Esophagus muscularis mucosa (tissue), 4 donors: ENCODE results near the gene PRDM1. TPM values are rescaled to one million over a fixed set of nuclear protein-coding genes. Genes with fewer than 3 reads are reported as not detected.

Source experiments
- DNase-seq: peaks from one replicate; pipeline ENCODE4 v3.0.0-alpha.2; 2017; ENCODE audit errors: extremely low spot score
- H3K27ac ChIP-seq, 4 donors: fragments of 200-600 bp; sonication (generic); replicated peaks in 1 of 4; 1 replicate in 3 of 4; 2 replicates in 1 of 4; pipeline ENCODE4 v1.5.1; 2016 to 2019; ENCODE audit warnings: mild to moderate bottlenecking in 1 of 4
- H3K27me3 ChIP-seq, 4 donors: fragments of 200-600 bp; sonication (generic); one replicate each; pipeline versions ENCODE4 v1.5.1 to v1.6.0; 2016 to 2019
- H3K36me3 ChIP-seq, 4 donors: fragments of 200-600 bp; sonication (generic); one replicate each; pipeline ENCODE4 v1.5.1; 2016 to 2019
- H3K4me1 ChIP-seq, 4 donors: fragments of 200-600 bp; sonication (generic); one replicate each; pipeline ENCODE4 v1.5.1; 2016 to 2019
- H3K4me3 ChIP-seq, 4 donors: fragments of 200-600 bp; sonication (generic); 1 replicate in 2 of 4; 2 replicates in 2 of 4; pipeline ENCODE4 v1.5.1; 2016 to 2019; ENCODE audit warnings: mild to moderate bottlenecking in 4 of 4, moderate library complexity in 1 of 4
- H3K9me3 ChIP-seq, 4 donors: fragments of 200-600 bp; sonication (generic); 1 replicate in 3 of 4; 2 replicates in 1 of 4; pipeline ENCODE4 v1.5.1; 2016 to 2019
- EP300 ChIP-seq: sonication (generic); formaldehyde crosslinking; IDR thresholded peaks from one replicate; pipeline ENCODE4 v1.6.1; 2017; ENCODE audit warnings: antibody characterized with exemption
- POLR2A ChIP-seq: fragments of 450-650 bp; IDR thresholded peaks from one replicate; pipeline ENCODE4 v1.6.1; 2017; ENCODE audit warnings: antibody characterized with exemption, moderate library complexity, mild to moderate bottlenecking, low read depth
- POLR2AphosphoS5 ChIP-seq, 2 donors: sonication (generic); formaldehyde crosslinking; IDR thresholded peaks; one replicate each; pipeline ENCODE4 v1.6.1; 2017; ENCODE audit warnings: antibody characterized with exemption in 2 of 2
- WGBS: methylation state at CpG from one replicate; pipeline ENCODE4 v1.1.5; 2018; 5-methylcytosine and 5-hydroxymethylcytosine counted together
- intact Hi-C: fragments of 100-400 bp; cut with DNase I; formaldehyde crosslinking; loops from one replicate; pipeline ENCODE4 v1.15.1; 2023
- total RNA-seq, 4 donors: library from RNA; depleted of rRNA; stranded (reverse); fragments of >200 nt; gene quantifications; one replicate each; pipeline versions ENCODE4 v1.1.0 to v1.2.1, GENCODE V29; 2016
- TF ChIP-seq, protein P1 (sequence below), 3 experiments: fragments of 200-600 bp in 2 of 3; fragments of 450-650 bp in 1 of 3; sonication (generic) in 2 of 3; IDR thresholded peaks; one replicate each; pipeline ENCODE4 v1.5.1; 2017 to 2019; ENCODE audit warnings: antibody characterized with exemption in 3 of 3, mild to moderate bottlenecking in 2 of 3, moderate library complexity in 1 of 3

The PRDM1 gene
- total RNA-seq, 4 donors from 2014 or later, result 1.8 to 5.1 (median 2.3) TPM

DNA sequence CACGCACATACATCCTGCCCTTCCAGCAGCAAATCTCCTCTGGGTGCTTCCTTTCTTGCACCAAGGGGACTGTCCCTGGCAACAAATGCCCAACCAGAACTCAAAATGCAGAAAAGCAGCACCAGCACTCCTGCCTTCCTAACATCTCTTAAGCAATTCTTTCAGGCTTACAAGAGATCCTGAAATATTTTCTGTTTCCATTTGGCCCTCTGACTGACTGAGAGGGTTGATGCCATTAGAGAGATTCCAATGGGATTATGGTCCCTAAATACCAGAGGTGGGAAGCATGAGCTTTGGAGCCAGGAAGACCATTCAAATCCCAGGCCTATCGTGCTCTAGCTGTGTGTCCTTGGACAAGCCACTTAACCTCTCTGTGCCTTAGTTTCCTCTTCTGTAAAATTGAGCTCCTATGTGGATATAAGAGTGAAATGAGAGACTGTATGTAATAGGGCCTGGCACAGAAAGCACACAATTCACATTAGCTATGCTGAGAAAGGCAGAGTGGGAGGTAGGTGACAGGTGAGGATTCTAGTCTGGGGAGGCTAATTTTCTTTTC lies 56.8 kb downstream of the PRDM1 start:
- Histone ChIP-seq H3K9me3 (no peaks in the 10 kb centered on the region), H3K27me3 (peaks cover 0 to 4% (median 0%) of the 10 kb centered on the region in 4 donors), H3K36me3 (no peaks in the 10 kb centered on the region), H3K4me3 (no peak overlapping the region), H3K27ac (no peak overlapping the region), H3K4me1 (no peaks in the 10 kb centered on the region)
- intact Hi-C loops, result no loop called here
- 88% methylated on average over 2 of the region's 2 CpGs for WGBS
- TF ChIP-seq, protein P1, sequence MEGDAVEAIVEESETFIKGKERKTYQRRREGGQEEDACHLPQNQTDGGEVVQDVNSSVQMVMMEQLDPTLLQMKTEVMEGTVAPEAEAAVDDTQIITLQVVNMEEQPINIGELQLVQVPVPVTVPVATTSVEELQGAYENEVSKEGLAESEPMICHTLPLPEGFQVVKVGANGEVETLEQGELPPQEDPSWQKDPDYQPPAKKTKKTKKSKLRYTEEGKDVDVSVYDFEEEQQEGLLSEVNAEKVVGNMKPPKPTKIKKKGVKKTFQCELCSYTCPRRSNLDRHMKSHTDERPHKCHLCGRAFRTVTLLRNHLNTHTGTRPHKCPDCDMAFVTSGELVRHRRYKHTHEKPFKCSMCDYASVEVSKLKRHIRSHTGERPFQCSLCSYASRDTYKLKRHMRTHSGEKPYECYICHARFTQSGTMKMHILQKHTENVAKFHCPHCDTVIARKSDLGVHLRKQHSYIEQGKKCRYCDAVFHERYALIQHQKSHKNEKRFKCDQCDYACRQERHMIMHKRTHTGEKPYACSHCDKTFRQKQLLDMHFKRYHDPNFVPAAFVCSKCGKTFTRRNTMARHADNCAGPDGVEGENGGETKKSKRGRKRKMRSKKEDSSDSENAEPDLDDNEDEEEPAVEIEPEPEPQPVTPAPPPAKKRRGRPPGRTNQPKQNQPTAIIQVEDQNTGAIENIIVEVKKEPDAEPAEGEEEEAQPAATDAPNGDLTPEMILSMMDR (IDR thresholded peaks at IDR 0.05), result no peak
- no peak for TF ChIP-seq POLR2A
- no peak for TF ChIP-seq EP300
- TF ChIP-seq POLR2AphosphoS5 (IDR thresholded peaks at IDR 0.05), result no peak
- no peak for DNase-seq

DNA sequence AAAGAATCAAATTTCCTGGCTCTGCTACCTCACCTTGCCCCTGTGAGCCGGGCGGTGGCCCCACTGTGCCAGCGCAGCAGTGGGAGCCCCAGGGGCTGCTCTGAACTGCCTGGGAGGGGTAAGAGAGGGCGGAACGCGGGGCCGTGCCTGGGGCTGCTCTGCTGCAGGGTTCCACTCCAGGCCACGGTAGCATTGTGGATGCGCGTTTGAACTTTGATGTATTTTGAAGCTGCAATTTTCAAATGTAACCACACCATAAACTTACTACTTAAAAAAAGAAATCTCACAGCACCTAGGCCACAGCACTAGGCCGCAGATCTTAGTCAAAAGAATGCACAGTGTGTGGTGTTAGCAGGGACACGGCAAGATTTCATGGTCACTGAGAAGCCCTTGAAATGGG lies 57.5 kb downstream of the PRDM1 start:
- TF ChIP-seq, protein P1 (IDR thresholded peaks at IDR 0.05), result no peak
- TF ChIP-seq POLR2AphosphoS5 (IDR thresholded peaks at IDR 0.05) (no peak), POLR2A (no peak), EP300 (no peak)
- no peak for DNase-seq
- Histone ChIP-seq H3K9me3 (no peaks in the 10 kb centered on the region), H3K27me3 (peaks cover 0 to 4% (median 0%) of the 10 kb centered on the region in 4 donors), H3K4me1 (no peaks in the 10 kb centered on the region), H3K27ac (no peak overlapping the region), H3K36me3 (no peaks in the 10 kb centered on the region), H3K4me3 (no peak overlapping the region)
- intact Hi-C loops, result no loop called here
- 96% methylated on average over 12 of the region's 12 CpGs for WGBS

DNA sequence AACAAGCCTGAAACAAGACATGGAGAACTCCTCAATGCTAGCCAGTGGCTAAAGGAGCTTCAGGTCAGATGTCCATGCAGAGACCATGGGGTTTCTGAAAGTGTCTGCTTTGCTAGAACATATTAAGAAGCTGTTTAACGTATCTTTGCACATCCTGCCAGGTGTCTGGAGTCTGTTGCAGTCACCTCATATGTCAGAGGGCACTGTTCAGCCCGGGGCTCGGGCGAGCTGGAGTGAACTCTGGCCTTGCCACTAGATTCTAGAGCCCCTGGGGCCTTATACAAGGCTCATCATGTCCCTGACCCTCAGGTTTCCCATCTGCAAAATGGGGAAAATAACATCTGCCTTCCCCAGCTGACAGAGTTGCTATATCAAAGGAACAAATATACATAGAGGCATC lies 59.0 kb downstream of the PRDM1 start:
- no peak for DNase-seq
- 68% methylated on average over 4 of the region's 4 CpGs for WGBS
- Histone ChIP-seq H3K36me3 (no peaks in the 10 kb centered on the region), H3K9me3 (no peaks in the 10 kb centered on the region), H3K4me1 (no peaks in the 10 kb centered on the region), H3K27me3 (peaks cover 0 to 4% (median 0%) of the 10 kb centered on the region in 4 donors), H3K27ac (no peak overlapping the region), H3K4me3 (no peak overlapping the region)
- intact Hi-C loops, result no loop called here
- TF ChIP-seq POLR2AphosphoS5 (IDR thresholded peaks at IDR 0.05), result no peak
- no peak for TF ChIP-seq EP300
- TF ChIP-seq POLR2A, result no peak
- TF ChIP-seq, protein P1 (IDR thresholded peaks at IDR 0.05), result no peak

DNA sequence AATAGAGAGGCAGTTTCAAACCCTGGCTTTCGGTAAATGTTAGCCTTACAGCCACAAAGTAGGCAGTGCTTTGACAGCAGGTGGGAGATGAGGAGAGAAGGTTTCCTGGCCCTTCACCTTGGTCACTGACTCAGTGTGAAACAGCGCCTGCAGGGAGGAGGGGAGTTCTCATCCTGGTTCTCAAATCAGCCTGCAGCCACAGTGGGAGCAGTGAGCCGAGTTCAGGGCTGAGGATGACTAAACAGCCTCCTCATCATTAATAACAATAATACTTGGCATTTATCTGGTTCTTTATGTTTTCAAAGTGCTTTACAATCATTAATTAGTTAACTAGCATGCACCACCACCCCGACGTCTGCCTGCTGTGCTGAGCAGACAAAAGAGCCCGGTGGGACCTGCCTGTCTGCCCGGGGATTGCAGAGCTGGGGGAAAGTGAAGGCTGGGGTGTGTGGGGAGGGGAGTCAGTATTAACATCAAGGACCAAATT lies 59.6 kb downstream of the PRDM1 start:
- H3K27ac ChIP-seq, result no peak overlapping the region
- peak; percentile 86 for DNase-seq
- intact Hi-C loops, result no loop called here
- H3K36me3 ChIP-seq, result no peaks in the 10 kb centered on the region
- TF ChIP-seq POLR2A, result no peak
- TF ChIP-seq POLR2AphosphoS5 (IDR thresholded peaks at IDR 0.05), result no peak
- no peaks in the 10 kb centered on the region for H3K9me3 ChIP-seq
- peaks cover 0 to 4% (median 0%) of the 10 kb centered on the region in 4 donors for H3K27me3 ChIP-seq
- no peak overlapping the region for H3K4me3 ChIP-seq
- H3K4me1 ChIP-seq, result no peaks in the 10 kb centered on the region
- 55% methylated on average over 6 of the region's 7 CpGs for WGBS

DNA sequence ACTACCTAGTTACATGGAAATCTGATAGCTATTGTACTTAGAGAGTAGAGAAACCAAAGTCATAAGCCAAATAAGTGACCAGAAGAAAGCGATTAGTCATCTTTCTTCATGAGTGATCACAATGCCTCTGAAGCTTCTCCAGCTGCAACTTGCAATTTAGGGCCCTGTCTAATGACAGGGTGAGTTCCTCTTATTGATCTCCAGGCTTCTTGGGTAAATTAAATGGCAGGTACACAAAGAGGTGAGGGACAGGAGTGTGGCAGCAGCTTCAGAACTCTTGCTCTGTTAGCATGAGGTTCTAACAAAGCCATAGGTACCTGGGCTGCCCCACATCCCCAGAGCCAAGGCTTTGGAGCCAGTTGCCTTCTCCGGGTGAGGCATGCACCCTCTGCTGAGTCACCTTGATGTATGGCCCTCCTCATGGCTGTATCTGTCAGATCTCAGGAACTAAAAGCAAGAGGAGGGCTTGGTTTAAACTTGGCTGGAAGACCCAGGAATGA lies 60.8 kb downstream of the PRDM1 start:
- H3K9me3 ChIP-seq, result no peaks in the 10 kb centered on the region
- no peak overlapping the region for H3K4me3 ChIP-seq
- no peak overlapping the region for H3K27ac ChIP-seq
- peaks cover 0 to 4% (median 0%) of the 10 kb centered on the region in 4 donors for H3K27me3 ChIP-seq
- H3K36me3 ChIP-seq, result no peaks in the 10 kb centered on the region
- no peak for DNase-seq
- WGBS, result 86% methylated on average over 2 of the region's 2 CpGs
- no peak for TF ChIP-seq EP300
- TF ChIP-seq, protein P1 (IDR thresholded peaks at IDR 0.05), result no peak
- TF ChIP-seq POLR2A, result no peak
- no peak for TF ChIP-seq POLR2AphosphoS5 (IDR thresholded peaks at IDR 0.05)
- intact Hi-C loops, result no loop called here
- H3K4me1 ChIP-seq, result no peaks in the 10 kb centered on the region
